ENCODE data around the gene SLC1A7.

- TF ChIP-seq CTCF (optimal IDR thresholded peaks at IDR 0.05 in 1 of 3, IDR thresholded peaks at IDR 0.05 in 1 of 3, conservative IDR thresholded peaks at IDR 0.05 in 1 of 3; ENCODE audit: extremely low read depth in 1 of 3, insufficient read depth in 2 of 3, low read length in 3 of 3), result no peak
- TF ChIP-seq EZH2 (IDR thresholded peaks at IDR 0.05; ENCODE audit: low read length), result no peak
Measured at GRCh38 chr1:53080041-53080440, 62.4 kb downstream of the SLC1A7 start.

All from keratinocyte (primary cell).